Raji (cell line): Measurements from ENCODE around the gene NAA16.

Experiments used
- POLR2A ChIP-seq: IDR thresholded peaks from 2 replicates; pipeline ENCODE4 v1.6.1; 2011; ENCODE audit warnings: low read depth, low read length, control low read depth; ENCODE audit not compliant: insufficient read depth

Gene NAA16

GRCh38 chr13:41310963-41311405 lies at the start of gene NAA16:
Gene NAA16 (plus strand): TSS chr13:41311267. CDS start chr13:41311529, 262 bp downstream.
- TF ChIP-seq POLR2A, result peak; percentile 86

- TF ChIP-seq POLR2A, result peak; percentile 82
Measured at GRCh38 chr13:41263261-41263971, 47.7 kb upstream of the NAA16 start, which contains the start of gene MTRF1. Gene MTRF1 (minus strand): TSS chr13:41263576. CDS start chr13:41260907, 2,669 bp downstream.

GRCh38 chr13:41267106-41267505 lies 44.0 kb upstream of the NAA16 start:
- TF ChIP-seq POLR2A, result no peak

GRCh38 chr13:41268764-41269163 lies 42.3 kb upstream of the NAA16 start:
- TF ChIP-seq POLR2A, result no peak

- TF ChIP-seq POLR2A, result no peak
Measured at GRCh38 chr13:41271456-41272285, 39.4 kb upstream of the NAA16 start.

- no peak for TF ChIP-seq POLR2A
Measured at GRCh38 chr13:41273831-41274441, 37.1 kb upstream of the NAA16 start.

- no peak for TF ChIP-seq POLR2A
Measured at GRCh38 chr13:41274881-41275280, 36.2 kb upstream of the NAA16 start.

- no peak for TF ChIP-seq POLR2A
Measured at GRCh38 chr13:41276824-41277223, 34.2 kb upstream of the NAA16 start.

GRCh38 chr13:41282129-41282571 lies 28.9 kb upstream of the NAA16 start:
- no peak for TF ChIP-seq POLR2A

GRCh38 chr13:41284512-41285288 lies 26.4 kb upstream of the NAA16 start:
- TF ChIP-seq POLR2A, result no peak

GRCh38 chr13:41286370-41286769 lies 24.7 kb upstream of the NAA16 start:
- TF ChIP-seq POLR2A, result no peak

- no peak for TF ChIP-seq POLR2A
Measured at GRCh38 chr13:41289463-41289881, 21.6 kb upstream of the NAA16 start.

GRCh38 chr13:41291246-41291645 lies 19.8 kb upstream of the NAA16 start:
- no peak for TF ChIP-seq POLR2A

- TF ChIP-seq POLR2A, result no peak
Measured at GRCh38 chr13:41293272-41293671, 17.8 kb upstream of the NAA16 start.

GRCh38 chr13:41294914-41295313 lies 16.2 kb upstream of the NAA16 start:
- TF ChIP-seq POLR2A, result no peak
